H1 (cell line): Measurements from ENCODE around the gene CAPN8. TPM values are rescaled to one million over a fixed set of nuclear protein-coding genes. Genes with fewer than 3 reads are reported as not detected.

Experiments
- CTCF ChIA-PET: fragments of 300-600 bp; sonication (Branson Sonifier 250); formaldehyde crosslinking; loops from one replicate; lab custom pipeline; 2021; ENCODE audit not compliant: partially characterized antibody; lab: Charles Lee
- POLR2A ChIA-PET: fragments of 300-600 bp; sonication (Branson Sonifier 250); formaldehyde crosslinking; loops from one replicate; lab custom pipeline; 2021; ENCODE audit warnings: inconsistent platforms; ENCODE audit not compliant: partially characterized antibody; lab: Charles Lee
- DNase-seq, 2 experiments: peaks; one replicate each; pipeline versions ENCODE4 v3.0.0 to v3.0.0-alpha.2; 2010 to 2022; ENCODE audit warnings: low spot score in 2 of 2, low read depth in 1 of 2, mixed read lengths in 1 of 2
- FAIRE-seq: peaks from 2 replicates; lab custom pipeline; 2011; peaks lifted over from hg19 to GRCh38; lab: Jason Lieb, UNC
- H2AFZ ChIP-seq: 2 replicates; pipeline ENCODE4 v1.8.1; 2012; ENCODE audit warnings: low read length, inconsistent platforms
- H2AK5ac ChIP-seq: 2 replicates; pipeline ENCODE4 v1.6.1; 2013; ENCODE audit warnings: low read depth, low read length
- H2BK120ac ChIP-seq: replicated peaks from 2 replicates; pipeline ENCODE3; 2013; ENCODE audit warnings: low read depth, low read length, inconsistent platforms
- H2BK12ac ChIP-seq: 2 replicates; pipeline ENCODE4 v1.6.1; 2013; ENCODE audit warnings: low read depth, low read length
- H2BK15ac ChIP-seq: 2 replicates; pipeline ENCODE4 v1.6.1; 2013; ENCODE audit warnings: low read length
- H2BK20ac ChIP-seq: 2 replicates; pipeline ENCODE4 v1.6.1; 2013; ENCODE audit warnings: low read length
- H2BK5ac ChIP-seq: 2 replicates; pipeline ENCODE4 v1.6.1; 2013; ENCODE audit warnings: low read depth, low read length
- H3K14ac ChIP-seq: 2 replicates; pipeline ENCODE4 v1.6.1; 2013; ENCODE audit warnings: inconsistent platforms; ENCODE audit not compliant: insufficient read length
- H3K18ac ChIP-seq: 2 replicates; pipeline ENCODE4 v1.6.1; 2013; ENCODE audit warnings: low read length; ENCODE audit errors: extremely low read depth
- H3K23ac ChIP-seq: 2 replicates; pipeline ENCODE4 v1.6.1; 2013; ENCODE audit warnings: inconsistent platforms; ENCODE audit not compliant: insufficient read length
- H3K23me2 ChIP-seq: 2 replicates; pipeline ENCODE4 v1.6.1; 2013; ENCODE audit warnings: low read depth, low read length
- H3K27ac ChIP-seq: 2 replicates; pipeline ENCODE4 v1.6.1; 2011; ENCODE audit warnings: low read depth, low read length, inconsistent platforms
- H3K27me3 ChIP-seq, 4 experiments: replicated peaks in 1 of 4; 1 replicate in 1 of 4; 2 replicates in 3 of 4; pipeline versions ENCODE4 v1.6.1 to v1.8.1; 2011 to 2013; ENCODE audit warnings: low read length in 3 of 4, mild to moderate bottlenecking in 3 of 4, inconsistent platforms in 2 of 4, mixed read lengths in 2 of 4, moderate library complexity in 1 of 4; ENCODE audit not compliant: control insufficient read depth in 3 of 4, insufficient read depth in 3 of 4; ENCODE audit errors: extremely low read depth in 1 of 4
- H3K36me3 ChIP-seq, 4 experiments: 2 replicates each; pipeline versions ENCODE4 v1.6.1 to v1.8.1; 2011 to 2013; ENCODE audit warnings: mild to moderate bottlenecking in 4 of 4, low read length in 3 of 4, moderate library complexity in 2 of 4, control low read depth in 1 of 4, inconsistent platforms in 1 of 4; ENCODE audit not compliant: insufficient read depth in 4 of 4, control insufficient read depth in 2 of 4
- H3K4ac ChIP-seq: replicated peaks from 2 replicates; pipeline ENCODE3; 2013; ENCODE audit warnings: low read length, low read depth, mixed read lengths, inconsistent platforms; ENCODE audit not compliant: insufficient read length
- H3K4me1 ChIP-seq, 4 experiments: replicated peaks in 1 of 4; 1 replicate in 1 of 4; 2 replicates in 3 of 4; pipeline versions ENCODE4 v1.6.1 to v1.8.1; 2011 to 2013; ENCODE audit warnings: low read length in 3 of 4, inconsistent platforms in 2 of 4, mixed read lengths in 1 of 4; ENCODE audit not compliant: insufficient read depth in 4 of 4, control insufficient read depth in 3 of 4
- H3K4me2 ChIP-seq, 2 experiments: 2 replicates each; pipeline versions ENCODE4 v1.6.1 to v1.8.1; 2011 to 2013; ENCODE audit warnings: low read depth in 2 of 2, low read length in 2 of 2, control low read depth in 1 of 2, inconsistent platforms in 1 of 2, mild to moderate bottlenecking in 1 of 2; ENCODE audit not compliant: insufficient read depth in 1 of 2
- H3K4me3 ChIP-seq, 4 experiments: fragments of 200-600, 300-600 bp in 1 of 4; sonication (generic), shearing (Covaris generic), sonication (Bioruptor Twin) in 1 of 4; 2 replicates each; pipeline versions ENCODE4 v1.5.1 to v1.8.1; 2011 to 2016; ENCODE audit warnings: low read length in 4 of 4, low read depth in 3 of 4, control low read depth in 2 of 4, inconsistent platforms in 2 of 4, mild to moderate bottlenecking in 2 of 4, mixed read lengths in 1 of 4, moderate library complexity in 1 of 4; ENCODE audit not compliant: insufficient read depth in 2 of 4; ENCODE audit errors: extremely low read depth in 1 of 4
- H3K56ac ChIP-seq: replicated peaks from 2 replicates; pipeline ENCODE3; 2013; ENCODE audit warnings: low read depth, mild to moderate bottlenecking, mixed read lengths, low read length, inconsistent platforms; ENCODE audit not compliant: insufficient read length
- H3K79me1 ChIP-seq: 2 replicates; pipeline ENCODE4 v1.6.1; 2013; ENCODE audit warnings: low read depth, low read length, control low read depth
- H3K79me2 ChIP-seq, 2 experiments: 2 replicates each; pipeline versions ENCODE4 v1.6.1 to v1.8.1; 2012 to 2013; ENCODE audit warnings: low read length in 2 of 2, mild to moderate bottlenecking in 2 of 2, inconsistent platforms in 1 of 2; ENCODE audit not compliant: insufficient read depth in 2 of 2, control insufficient read depth in 1 of 2
- H3K9ac ChIP-seq, 4 experiments: replicated peaks in 1 of 4; 1 replicate in 1 of 4; 2 replicates in 3 of 4; pipeline versions ENCODE4 v1.6.1 to v1.8.1; 2011 to 2013; ENCODE audit warnings: low read depth in 3 of 4, low read length in 3 of 4, control low read depth in 2 of 4, mild to moderate bottlenecking in 2 of 4, moderate library complexity in 2 of 4, inconsistent platforms in 1 of 4; ENCODE audit errors: extremely low read depth in 1 of 4
- H3K9me3 ChIP-seq, 2 experiments: 2 replicates each; pipeline versions ENCODE4 v1.6.1 to v1.8.1; 2012 to 2013; ENCODE audit warnings: mild to moderate bottlenecking in 2 of 2, moderate library complexity in 2 of 2, control low read depth in 1 of 2, inconsistent platforms in 1 of 2, low read depth in 1 of 2, low read length in 1 of 2, mixed read lengths in 1 of 2; ENCODE audit not compliant: insufficient read depth in 2 of 2
- H4K20me1 ChIP-seq, 2 experiments: replicated peaks in 1 of 2; 2 replicates each; pipeline versions ENCODE3 to v1.8.1; 2011 to 2013; ENCODE audit warnings: inconsistent platforms in 2 of 2, low read length in 2 of 2, mild to moderate bottlenecking in 1 of 2; ENCODE audit not compliant: insufficient read depth in 2 of 2, control insufficient read depth in 1 of 2
- H4K5ac ChIP-seq: 2 replicates; pipeline ENCODE4 v1.6.1; 2013; ENCODE audit warnings: low read length, low read depth, mixed read lengths, inconsistent platforms; ENCODE audit not compliant: insufficient read length
- H4K8ac ChIP-seq: 2 replicates; pipeline ENCODE4 v1.8.0; 2013; ENCODE audit warnings: mild to moderate bottlenecking, moderate library complexity, low read length, inconsistent platforms; ENCODE audit not compliant: insufficient read depth; ENCODE audit errors: extremely low read depth
- H4K91ac ChIP-seq: replicated peaks from 2 replicates; pipeline ENCODE3; 2013; ENCODE audit warnings: low read length, mixed read lengths, inconsistent platforms; ENCODE audit not compliant: insufficient read length
- WGBS, 2 experiments: shearing (Covaris generic) in 1 of 2; methylation state at CpG; one replicate each; pipeline versions ENCODE4 v1.1.6 to v1.1.7; 2013 to 2015; ENCODE audit warnings: low lambda C conversion rate in 2 of 2, mixed read lengths in 2 of 2, inconsistent platforms in 1 of 2, low coverage in 1 of 2, missing lambda C conversion rate in 1 of 2; ENCODE audit not compliant: insufficient replicate concordance in 2 of 2, insufficient coverage in 1 of 2, insufficient read length in 1 of 2; ENCODE audit errors: extremely low coverage in 1 of 2, missing lambda C conversion rate in 1 of 2; 5-methylcytosine and 5-hydroxymethylcytosine counted together
- polyA plus RNA-seq, 7 experiments: library from polyadenylated mRNA; depleted of rRNA in 3 of 7; stranded (reverse) in 5 of 7; unstranded in 2 of 7; fragments of >200 nt in 5 of 7; fragments of 200-250 nt in 2 of 7; gene quantifications; 1 replicate in 5 of 7; 2 replicates in 1 of 7; 4 replicates in 1 of 7; pipeline versions ENCODE4 v1.2.1 to v1.2.3, GENCODE V29; 2011 to 2013; ENCODE audit warnings: missing spikeins in 2 of 7, mixed read lengths in 2 of 7
- total RNA-seq: library from RNA; stranded (reverse); fragmentation: NEBNext Ultra II Directional; extraction: Animal tissue kit (Norgen Biotek cat#: 25700); gene quantifications from 2 replicates; pipeline ENCODE4 v1.2.1, GENCODE V29; 2021

Gene CAPN8
- total and polyA plus RNA-seq, 2 of the 8 experiments (the other 6 are each of a cell fraction or from before 2014, with no cell fraction given), result 0.20 to 0.26 TPM

DNA sequence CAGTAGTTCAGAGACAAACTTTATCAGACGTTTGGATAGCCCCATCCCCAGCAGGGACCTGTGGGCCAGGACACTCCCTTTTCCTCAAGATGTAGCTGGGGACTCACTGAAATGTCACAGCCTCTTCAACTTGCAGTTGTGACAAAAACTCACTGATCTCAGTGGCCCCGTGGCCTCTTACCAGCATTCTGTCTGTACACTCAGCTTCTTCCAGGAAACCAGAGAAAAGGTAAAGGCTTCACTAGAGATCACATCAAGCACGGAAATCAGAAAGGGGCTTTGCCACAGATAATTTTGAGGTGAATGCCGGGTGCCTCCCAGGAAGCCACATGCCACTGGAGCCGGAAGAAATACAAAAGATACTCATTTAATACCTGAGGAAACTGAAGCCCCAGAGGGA is 150.1 kb downstream of the CAPN8 start:
- Histone ChIP-seq H4K5ac (no peak overlapping the region), H3K23ac (no peak overlapping the region), H2BK15ac (no peak overlapping the region), H2AK5ac (no peak overlapping the region), H4K8ac (no peak overlapping the region), H2BK5ac (no peak overlapping the region), H2AFZ (no peak overlapping the region), H3K23me2 (no peaks in the 10 kb centered on the region), H2BK12ac (no peak overlapping the region), H3K79me2 (no peaks in the 10 kb centered on the region), H3K56ac (no peak overlapping the region), H2BK120ac (no peak overlapping the region), H3K4ac (no peak overlapping the region), H4K20me1 (no peaks in the 10 kb centered on the region), H3K4me2 (no peak overlapping the region), H3K36me3 (no peaks in the 10 kb centered on the region), H3K4me1 (peaks cover 0 to 5% (median 2%) of the 10 kb centered on the region in 4 experiments; a peak in 2 of 7 replicates), H3K9ac (no peak overlapping the region), H3K9me3 (peaks cover 0 to 6% of the 10 kb centered on the region in 2 experiments; a peak in 1 of 4 replicates), H3K18ac (no peak overlapping the region), H2BK20ac (no peak overlapping the region), H3K4me3 (no peak overlapping the region), H3K14ac (no peak overlapping the region), H3K79me1 (no peaks in the 10 kb centered on the region), H4K91ac (no peak overlapping the region), H3K27me3 (no peaks in the 10 kb centered on the region), H3K27ac (no peak overlapping the region)
- CTCF ChIA-PET, result interaction anchor here (0.6 to 3.4 kb wide), 4 partner anchors 16 to 429 kb away, joined by 3 to 15 read pairs (median 4); no protein-coding TSS in a partner anchor
- no peak for FAIRE-seq
- POLR2A ChIA-PET, result interaction anchor here (0.6 kb wide), 1 partner anchor 10 kb away, joined by 4 read pairs; no protein-coding TSS in a partner anchor
- WGBS, 2 experiments, result 83% methylated on average over 5 of the region's 5 CpGs; no CpG with 5 or more reads in 1 of the 2 experiments
- no peak for DNase-seq
